HCT116 (cell line): ENCODE results near the gene PLK5.

Experiments used
- CTCF ChIP-seq, 3 experiments: fragments of 200-600 bp in 1 of 3; sonication (generic) in 1 of 3; IDR thresholded peaks in 2 of 3; conservative IDR thresholded peaks in 1 of 3; 2 replicates each; pipeline ENCODE4 v1.5.1; 2012 to 2017; ENCODE audit warnings: low read depth in 2 of 3, low read length in 2 of 3, antibody characterized with exemption in 1 of 3, borderline replicate concordance in 1 of 3, control low read depth in 1 of 3, mild to moderate bottlenecking in 1 of 3, mixed read lengths in 1 of 3, mixed run types in 1 of 3, moderate library complexity in 1 of 3; ENCODE audit not compliant: insufficient read depth in 1 of 3
- EZH2 ChIP-seq: fragments of 200-600 bp; sonication (generic); IDR thresholded peaks from 2 replicates; pipeline ENCODE4 v1.6.1; 2017; ENCODE audit warnings: antibody characterized with exemption, mixed run types
- JUND ChIP-seq: IDR thresholded peaks from 2 replicates; pipeline ENCODE4 v1.6.1; 2012
- MAX ChIP-seq: IDR thresholded peaks from 2 replicates; pipeline ENCODE4 v1.6.1; 2012
- POLR2A ChIP-seq: IDR thresholded peaks from 2 replicates; pipeline ENCODE4 v1.7.0; 2011; ENCODE audit warnings: borderline replicate concordance; ENCODE audit not compliant: insufficient read depth, insufficient read length; ENCODE audit errors: extremely low read depth
- POLR2AphosphoS5 ChIP-seq: IDR thresholded peaks from 2 replicates; pipeline ENCODE4 v1.6.1; 2011; ENCODE audit warnings: mild to moderate bottlenecking, low read depth, low read length, moderate library complexity
- REST ChIP-seq: IDR thresholded peaks from 2 replicates; pipeline ENCODE4 v1.6.1; 2012; ENCODE audit warnings: low read depth
- SIN3A ChIP-seq: IDR thresholded peaks from 2 replicates; pipeline ENCODE4 v1.6.1; 2012; ENCODE audit warnings: low read depth
- TCF7L2 ChIP-seq: IDR thresholded peaks from 2 replicates; pipeline ENCODE4 v1.7.0; 2011; ENCODE audit warnings: borderline replicate concordance, inconsistent platforms; ENCODE audit not compliant: insufficient read depth, insufficient read length; ENCODE audit errors: extremely low read depth
- YY1 ChIP-seq: IDR thresholded peaks from 2 replicates; pipeline ENCODE4 v1.6.1; 2011; ENCODE audit warnings: low read length, low read depth, moderate library complexity, mild to moderate bottlenecking; ENCODE audit not compliant: insufficient replicate concordance; ENCODE audit errors: extremely low read depth
- ZNF274 ChIP-seq: fragments of 200-500 bp; sonication (Bioruptor generic); IDR thresholded peaks from 2 replicates; pipeline ENCODE4 v1.6.1; 2014; ENCODE audit warnings: mild to moderate bottlenecking, low read depth, low read length, inconsistent platforms
- TF ChIP-seq, protein P1 (sequence below): IDR thresholded peaks from 2 replicates; pipeline ENCODE4 v1.6.1; 2011; ENCODE audit warnings: mild to moderate bottlenecking, low read length, moderate library complexity; ENCODE audit not compliant: insufficient replicate concordance; ENCODE audit errors: extremely low read depth

DNA sequence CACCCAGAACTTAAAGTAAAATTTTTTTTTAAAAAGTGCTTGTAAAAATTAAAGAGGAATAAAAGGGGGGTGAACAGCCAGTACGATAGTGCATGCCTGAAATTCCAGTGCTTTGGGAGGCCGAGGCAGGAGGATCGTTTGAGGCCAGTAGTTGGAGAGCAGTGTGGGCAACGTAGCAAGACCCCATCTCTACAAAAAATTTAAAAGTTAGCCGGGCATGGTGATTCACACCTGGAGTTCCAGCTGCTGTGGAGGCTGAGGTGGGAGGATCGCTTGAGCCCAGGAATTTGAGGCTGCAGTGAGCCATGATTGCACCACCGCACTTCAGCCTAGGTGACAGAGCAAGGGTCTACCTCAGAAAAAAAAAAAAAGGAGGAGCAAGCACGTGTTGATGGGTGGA is 18.9 kb upstream of the PLK5 start:
- TF ChIP-seq REST: no peak
- TF ChIP-seq CTCF (IDR thresholded peaks at IDR 0.05 in 2 of 3, conservative IDR thresholded peaks at IDR 0.05 in 1 of 3; ENCODE audit: borderline replicate concordance in 1 of 3, insufficient read depth in 1 of 3, low read depth in 2 of 3, low read length in 2 of 3): no peak
- TF ChIP-seq SIN3A: no peak
- TF ChIP-seq MAX: no peak
- TF ChIP-seq, protein P1, sequence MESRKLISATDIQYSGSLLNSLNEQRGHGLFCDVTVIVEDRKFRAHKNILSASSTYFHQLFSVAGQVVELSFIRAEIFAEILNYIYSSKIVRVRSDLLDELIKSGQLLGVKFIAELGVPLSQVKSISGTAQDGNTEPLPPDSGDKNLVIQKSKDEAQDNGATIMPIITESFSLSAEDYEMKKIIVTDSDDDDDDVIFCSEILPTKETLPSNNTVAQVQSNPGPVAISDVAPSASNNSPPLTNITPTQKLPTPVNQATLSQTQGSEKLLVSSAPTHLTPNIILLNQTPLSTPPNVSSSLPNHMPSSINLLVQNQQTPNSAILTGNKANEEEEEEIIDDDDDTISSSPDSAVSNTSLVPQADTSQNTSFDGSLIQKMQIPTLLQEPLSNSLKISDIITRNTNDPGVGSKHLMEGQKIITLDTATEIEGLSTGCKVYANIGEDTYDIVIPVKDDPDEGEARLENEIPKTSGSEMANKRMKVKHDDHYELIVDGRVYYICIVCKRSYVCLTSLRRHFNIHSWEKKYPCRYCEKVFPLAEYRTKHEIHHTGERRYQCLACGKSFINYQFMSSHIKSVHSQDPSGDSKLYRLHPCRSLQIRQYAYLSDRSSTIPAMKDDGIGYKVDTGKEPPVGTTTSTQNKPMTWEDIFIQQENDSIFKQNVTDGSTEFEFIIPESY: no peak
- TF ChIP-seq TCF7L2: no peak
- TF ChIP-seq JUND: no peak
- TF ChIP-seq EZH2: no peak
- no peak for TF ChIP-seq POLR2A
- no peak for TF ChIP-seq YY1
- no peak for TF ChIP-seq POLR2AphosphoS5
- no peak for TF ChIP-seq ZNF274
